ENCODE results near the gene MEF2D.

MEF2D gene

GRCh38 chr1:156440654-156441437 lies 59.7 kb downstream of the MEF2D start:
- no peak for DNase-seq (ENCODE audit: low spot score)

- no peak for DNase-seq (ENCODE audit: low spot score)
Observed at GRCh38 chr1:156439777-156440183, 60.8 kb downstream of the MEF2D start.

- DNase-seq (ENCODE audit: low spot score) = no peak
Observed at GRCh38 chr1:156439036-156439776, 61.4 kb downstream of the MEF2D start.

- DNase-seq (ENCODE audit: low spot score) = no peak
Observed at GRCh38 chr1:156438278-156438987, 62.1 kb downstream of the MEF2D start.

GRCh38 chr1:156437037-156437867 lies 63.3 kb downstream of the MEF2D start:
- DNase-seq (ENCODE audit: low spot score) = no peak

GRCh38 chr1:156436141-156437036 lies 64.2 kb downstream of the MEF2D start:
- DNase-seq (ENCODE audit: low spot score) = no peak

- no peak for DNase-seq (ENCODE audit: low spot score)
Observed at GRCh38 chr1:156435545-156436140, 64.9 kb downstream of the MEF2D start.

GRCh38 chr1:156434989-156435544 lies 65.5 kb downstream of the MEF2D start:
- no peak for DNase-seq (ENCODE audit: low spot score)

- no peak for DNase-seq (ENCODE audit: low spot score)
Observed at GRCh38 chr1:156433602-156434001, 67.0 kb downstream of the MEF2D start.

- no peak for DNase-seq (ENCODE audit: low spot score)
Observed at GRCh38 chr1:156433032-156433431, 67.5 kb downstream of the MEF2D start.

- no peak for DNase-seq (ENCODE audit: low spot score)
Observed at GRCh38 chr1:156432669-156433018, 67.9 kb downstream of the MEF2D start.

- DNase-seq (ENCODE audit: low spot score) = no peak
Observed at GRCh38 chr1:156431769-156432668, 68.6 kb downstream of the MEF2D start.

GRCh38 chr1:156431366-156431765 lies 69.2 kb downstream of the MEF2D start:
- DNase-seq (ENCODE audit: low spot score) = no peak

GRCh38 chr1:156430866-156431265 lies 69.7 kb downstream of the MEF2D start:
- DNase-seq (ENCODE audit: low spot score) = no peak

GRCh38 chr1:156430303-156430702 lies 70.3 kb downstream of the MEF2D start:
- DNase-seq (ENCODE audit: low spot score) = no peak

- no peak for DNase-seq (ENCODE audit: low spot score)
Observed at GRCh38 chr1:156429313-156430060, 71.1 kb downstream of the MEF2D start.

GRCh38 chr1:156428746-156429288 lies 71.8 kb downstream of the MEF2D start:
- DNase-seq (ENCODE audit: low spot score) = no peak

GRCh38 chr1:156427957-156428356 lies 72.6 kb downstream of the MEF2D start:
- DNase-seq (ENCODE audit: low spot score) = no peak

All from activated CD4-positive, alpha-beta T cell treated with anti-CD3 and anti-CD28 coated beads, Interleukin-2, Interleukin-4, amounts not matched to agents 100 ng/mL and 50 ng/mL, durations not matched to agents 16 hours and 8 hours (primary cell).